Measurements from ENCODE around the gene NRN1L. TPM values are rescaled to one million over a fixed set of nuclear protein-coding genes. Genes with fewer than 3 reads are reported as not detected.
A peak's percentile ranks its signal among the peaks of the same experiment; 100 is the strongest.

The NRN1L gene
- total RNA-seq, 4 donors from 2014 or later = 2.1 TPM; not detected in 3

GRCh38 chr16:67915831-67916723 lies 31.4 kb downstream of the NRN1L start:
- Histone ChIP-seq H3K36me3 (no peaks in the 10 kb centered on the region), H3K4me1 (no peaks in the 10 kb centered on the region), H3K27ac (no peak overlapping the region), H3K9me3 (no peaks in the 10 kb centered on the region), H3K4me3 (no peak overlapping the region), H3K27me3 (no peaks in the 10 kb centered on the region)
- no peak for TF ChIP-seq POLR2A (IDR thresholded peaks at IDR 0.05)
- no peak for TF ChIP-seq CTCF (IDR thresholded peaks at IDR 0.05)
- intact Hi-C loops (cut with DNase I; ENCODE audit: low total_unique reads) = no loop called here
- no peak for DNase-seq

- H3K4me3 ChIP-seq = no peak overlapping the region
- H3K9me3 ChIP-seq = no peaks in the 10 kb centered on the region
- peak overlapping the region in 1 of 2 donors; percentile 18 for H3K27ac ChIP-seq
- DNase-seq = no peak
- no peaks in the 10 kb centered on the region for H3K27me3 ChIP-seq
- TF ChIP-seq POLR2A (IDR thresholded peaks at IDR 0.05) = no peak
- no peak for TF ChIP-seq CTCF (IDR thresholded peaks at IDR 0.05)
- H3K36me3 ChIP-seq = no peaks in the 10 kb centered on the region
- intact Hi-C loops (cut with DNase I; ENCODE audit: low total_unique reads) = no loop called here
- no peaks in the 10 kb centered on the region for H3K4me1 ChIP-seq
Observed at GRCh38 chr16:67917140-67917851, 32.6 kb downstream of the NRN1L start.

- intact Hi-C loops (cut with DNase I; ENCODE audit: low total_unique reads) = no loop called here
- TF ChIP-seq CTCF (IDR thresholded peaks at IDR 0.05) (no peak), POLR2A (IDR thresholded peaks at IDR 0.05) (no peak)
- no peak for DNase-seq
Observed at GRCh38 chr16:67917852-67918236, 33.2 kb downstream of the NRN1L start.

GRCh38 chr16:67919622-67920221 lies 35.0 kb downstream of the NRN1L start:
- no peaks in the 10 kb centered on the region for H3K9me3 ChIP-seq
- intact Hi-C loops (cut with DNase I; ENCODE audit: low total_unique reads) = loop anchor here (10.0 kb wide), 1 partner anchor 105 kb away; no protein-coding TSS in a partner anchor
- H3K36me3 ChIP-seq = no peaks in the 10 kb centered on the region
- TF ChIP-seq POLR2A (IDR thresholded peaks at IDR 0.05) (no peak), CTCF (IDR thresholded peaks at IDR 0.05) (no peak)
- no peak overlapping the region for H3K4me3 ChIP-seq
- H3K4me1 ChIP-seq = no peaks in the 10 kb centered on the region
- no peaks in the 10 kb centered on the region for H3K27me3 ChIP-seq
- no peak for DNase-seq
- H3K27ac ChIP-seq = no peak overlapping the region

More at GRCh38 chr16:67917852-67918236, 33.2 kb downstream of the NRN1L start:
- Histone ChIP-seq H3K4me1 (no peaks in the 10 kb centered on the region), H3K27ac (peak overlapping the region in 1 of 2 donors; percentile 18), H3K9me3 (no peaks in the 10 kb centered on the region), H3K36me3 (no peaks in the 10 kb centered on the region), H3K27me3 (no peaks in the 10 kb centered on the region), H3K4me3 (no peak overlapping the region)
